Endothelial cell of umbilical vein (primary cell): ENCODE data around the gene SLC35G3. TPM values are rescaled to one million over a fixed set of nuclear protein-coding genes. Genes with fewer than 3 reads are reported as not detected.

Experiments used
- BruUV-seq: library from RNA; stranded (reverse); fragments of 400-500 nt; replicated peaks from 2 replicates; lab custom pipeline; 2021; lab: Mats Ljungman, UMichigan
- CTCF ChIA-PET: fragments of 300-600, 350-600 bp; sonication (Branson Sonifier 250); formaldehyde crosslinking; loops from one replicate; lab custom pipeline; 2021; ENCODE audit warnings: antibody characterized with exemption, inconsistent platforms; lab: Charles Lee
- POLR2A ChIA-PET: fragments of 300-600, 350-600 bp; sonication (Branson Sonifier 250); formaldehyde crosslinking; loops from one replicate; lab custom pipeline; 2021; ENCODE audit warnings: antibody characterized with exemption, inconsistent platforms; lab: Charles Lee
- DNase-seq: peaks from one replicate; pipeline ENCODE4 v3.0.0-alpha.2; 2011; ENCODE audit warnings: low read depth, low spot score
- FAIRE-seq: peaks from 2 replicates; lab custom pipeline; 2011; peaks lifted over from hg19 to GRCh38; lab: Jason Lieb, UNC
- H2AFZ ChIP-seq: 2 replicates; pipeline ENCODE4 v1.6.0; 2012; ENCODE audit warnings: low read depth, low read length, control low read depth, inconsistent platforms
- H3K27ac ChIP-seq: 2 replicates; pipeline ENCODE4 v1.5.1; 2011; ENCODE audit warnings: low read depth, mild to moderate bottlenecking, control low read depth, low read length, moderate library complexity; ENCODE audit not compliant: insufficient read depth
- H3K27me3 ChIP-seq, 2 experiments: 2 replicates each; pipeline versions ENCODE4 v1.6.0 to v1.6.1; 2011; ENCODE audit warnings: low read length in 2 of 2, mixed read lengths in 1 of 2; ENCODE audit not compliant: control insufficient read depth in 2 of 2, insufficient read depth in 2 of 2
- H3K36me3 ChIP-seq, 2 experiments: 2 replicates in 1 of 2; 3 replicates in 1 of 2; pipeline ENCODE4 v1.5.1; 2011; ENCODE audit warnings: low read length in 2 of 2, mild to moderate bottlenecking in 1 of 2, moderate library complexity in 1 of 2; ENCODE audit not compliant: control insufficient read depth in 2 of 2, insufficient read depth in 2 of 2; ENCODE audit errors: extremely low read depth in 1 of 2
- H3K4me1 ChIP-seq: 3 replicates; pipeline ENCODE4 v1.5.1; 2011; ENCODE audit warnings: mild to moderate bottlenecking, low read length; ENCODE audit not compliant: control insufficient read depth, insufficient read depth; ENCODE audit errors: extremely low read depth
- H3K4me2 ChIP-seq: 2 replicates; pipeline ENCODE4 v1.6.1; 2011; ENCODE audit warnings: low read length, control low read depth, mixed read lengths; ENCODE audit not compliant: insufficient read depth
- H3K4me3 ChIP-seq, 3 experiments: fragments of 200-600 bp in 1 of 3; sonication (generic), shearing (Covaris generic) in 1 of 3; replicated peaks in 1 of 3; 2 replicates each; pipeline ENCODE4 v1.5.1; 2011 to 2016; ENCODE audit warnings: control low read depth in 3 of 3, low read length in 3 of 3, mild to moderate bottlenecking in 2 of 3, inconsistent platforms in 1 of 3, low read depth in 1 of 3, moderate library complexity in 1 of 3; ENCODE audit not compliant: insufficient read depth in 1 of 3
- H3K79me2 ChIP-seq: 2 replicates; pipeline ENCODE4 v1.6.0; 2012; ENCODE audit warnings: low read length, inconsistent platforms; ENCODE audit not compliant: control insufficient read depth, insufficient read depth
- H3K9ac ChIP-seq: replicated peaks from 2 replicates; pipeline ENCODE3; 2011; ENCODE audit warnings: low read length, control low read depth; ENCODE audit not compliant: insufficient read depth; ENCODE audit errors: extremely low read depth
- H3K9me1 ChIP-seq: replicated peaks from 3 replicates; pipeline ENCODE4 v1.6.0; 2011; ENCODE audit warnings: mild to moderate bottlenecking, low read length; ENCODE audit not compliant: control insufficient read depth, insufficient read depth; ENCODE audit errors: extremely low read depth
- H3K9me3 ChIP-seq: replicated peaks from 2 replicates; pipeline ENCODE4 v1.5.1; 2012; ENCODE audit warnings: low read length, inconsistent platforms; ENCODE audit not compliant: control insufficient read depth, insufficient read depth
- H4K20me1 ChIP-seq: replicated peaks from 2 replicates; pipeline ENCODE3; 2011; ENCODE audit warnings: mild to moderate bottlenecking, low read length; ENCODE audit not compliant: control insufficient read depth, insufficient read depth; ENCODE audit errors: extremely low read depth
- CTCF ChIP-seq, 2 donors: IDR thresholded peaks; 1 replicate in 1 of 2; 2 replicates in 1 of 2; pipeline ENCODE4 v1.5.1; 2011; ENCODE audit warnings: low read length in 2 of 2, mild to moderate bottlenecking in 2 of 2, moderate library complexity in 2 of 2, control low read depth in 1 of 2, inconsistent platforms in 1 of 2, low read depth in 1 of 2; ENCODE audit not compliant: insufficient read depth in 1 of 2; ENCODE audit errors: extremely low read depth in 1 of 2
- EZH2 ChIP-seq: IDR thresholded peaks from 2 replicates; pipeline ENCODE4 v1.6.1; 2012; ENCODE audit warnings: borderline replicate concordance, low read depth, mild to moderate bottlenecking, moderate library complexity, low read length, inconsistent platforms; ENCODE audit not compliant: severe bottlenecking
- FOS ChIP-seq: IDR thresholded peaks from 2 replicates; pipeline ENCODE4 v1.6.1; 2011; ENCODE audit warnings: mild to moderate bottlenecking, low read length, moderate library complexity, borderline replicate concordance; ENCODE audit not compliant: insufficient read depth
- GATA2 ChIP-seq: IDR thresholded peaks from 2 replicates; pipeline ENCODE4 v1.7.0; 2011; ENCODE audit warnings: low read depth, mild to moderate bottlenecking, moderate library complexity, mixed read lengths, low read length; ENCODE audit not compliant: insufficient read length, insufficient read depth
- JUN ChIP-seq: IDR thresholded peaks from 2 replicates; pipeline ENCODE4 v1.6.1; 2011; ENCODE audit warnings: borderline replicate concordance, low read depth; ENCODE audit not compliant: insufficient read length, insufficient read depth
- MAX ChIP-seq: IDR thresholded peaks from 2 replicates; pipeline ENCODE4 v1.6.1; 2011; ENCODE audit not compliant: insufficient read depth, insufficient read length
- MYC ChIP-seq: IDR thresholded peaks from one replicate; pipeline ENCODE4 v1.6.1; 2011; ENCODE audit warnings: mild to moderate bottlenecking, low read depth, low read length
- POLR2A ChIP-seq: IDR thresholded peaks from 2 replicates; pipeline ENCODE4 v1.6.1; 2012; ENCODE audit warnings: low read depth, mild to moderate bottlenecking, control low read depth, low read length
- POLR2AphosphoS5 ChIP-seq: IDR thresholded peaks from 2 replicates; pipeline ENCODE4 v1.6.1; 2012; ENCODE audit warnings: low read depth, mild to moderate bottlenecking, control low read depth, low read length, moderate library complexity; ENCODE audit not compliant: insufficient read depth
- dilution Hi-C: fragments of 300-500 bp; cut with MboI; formaldehyde crosslinking; loops from one replicate; pipeline ENCODE4 v1.15.0; 2019; ENCODE audit warnings: low sequenced_read_pairs; ENCODE audit not compliant: extremely low pct_ligation_motif_present
- intact Hi-C: fragments of 100-400 bp; cut with micrococcal nuclease; formaldehyde crosslinking; loops from one replicate; pipeline ENCODE4 v1.10.0; 2022
- polyA plus RNA-seq, 4 experiments: library from polyadenylated mRNA; depleted of rRNA in 3 of 4; stranded (reverse) in 3 of 4; unstranded in 1 of 4; fragments of >200 nt; gene quantifications; 2 replicates each; pipeline versions ENCODE4 v1.2.1 to v1.2.3, GENCODE V29; 2011 to 2012; ENCODE audit warnings: missing spikeins in 1 of 4
- total RNA-seq: library from RNA; stranded (reverse); gene quantifications from 2 replicates; pipeline ENCODE4 v1.2.3, GENCODE V29; 2021

SLC35G3 gene
- total and polyA plus RNA-seq, 2 donors (not counting 3 experiments of a cell fraction or from before 2014, with no cell fraction given): not detected

- TF ChIP-seq POLR2AphosphoS5: no peak
- TF ChIP-seq POLR2A: no peak
- TF ChIP-seq MYC: no peak
- TF ChIP-seq JUN: no peak
- no peak for TF ChIP-seq CTCF (IDR thresholded peaks at IDR 0.05; ENCODE audit: extremely low read depth in 1 of 2, insufficient read depth in 1 of 2, low read depth in 1 of 2, low read length in 2 of 2)
- TF ChIP-seq FOS: no peak
- no peak for TF ChIP-seq MAX
- TF ChIP-seq GATA2: no peak
- no peak for TF ChIP-seq EZH2
- Histone ChIP-seq H4K20me1 (no peaks in the 10 kb centered on the region), H3K4me1 (no peaks in the 10 kb centered on the region), H3K36me3 (no peaks in the 10 kb centered on the region), H3K9ac (no peak overlapping the region), H3K27me3 (peaks cover 12 to 34% of the 10 kb centered on the region in 2 experiments), H3K79me2 (no peaks in the 10 kb centered on the region), H3K9me3 (no peaks in the 10 kb centered on the region), H2AFZ (no peak overlapping the region), H3K9me1 (no peaks in the 10 kb centered on the region), H3K27ac (no peak overlapping the region), H3K4me3 (no peak overlapping the region), H3K4me2 (no peak overlapping the region)
- dilution Hi-C loops: no loop called here
- POLR2A ChIA-PET: no interaction called here
- BruUV-seq: no TSS peak
- DNase-seq: no peak
- CTCF ChIA-PET: no interaction called here
- intact Hi-C loops: no loop called here
- FAIRE-seq: no peak
These were observed 41.7 kb upstream of the SLC35G3 start for GRCh38 chr17:35235917-35236316.
